Central memory CD4-positive, alpha-beta T cell (primary cell): Measurements from ENCODE around the gene TBC1D5.

Experiments
- DNase-seq: peaks from one replicate; pipeline ENCODE4 v3.0.0; 2022

Gene TBC1D5

GRCh38 chr3:17469954-17470353 is 272.5 kb downstream of the TBC1D5 start:
- DNase-seq: no peak

DNA sequence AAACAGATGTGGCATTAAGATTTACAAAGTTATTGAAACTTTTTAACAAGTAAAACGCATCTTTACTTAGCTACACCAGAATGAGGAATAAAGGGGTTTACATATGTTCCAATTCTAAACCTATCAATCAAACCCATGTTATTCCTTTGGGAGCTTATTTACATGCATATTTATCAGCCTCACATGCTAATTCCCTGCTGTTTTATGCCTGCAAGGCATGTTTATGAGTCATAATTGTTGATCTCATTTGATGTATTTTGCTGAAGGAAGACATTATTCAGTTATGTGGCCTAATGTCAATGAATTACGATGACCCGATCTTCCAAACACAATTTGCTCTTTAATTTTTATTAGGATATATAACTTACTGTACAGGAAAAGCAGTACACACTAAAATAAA is 272.9 kb downstream of the TBC1D5 start:
- no peak for DNase-seq

DNA sequence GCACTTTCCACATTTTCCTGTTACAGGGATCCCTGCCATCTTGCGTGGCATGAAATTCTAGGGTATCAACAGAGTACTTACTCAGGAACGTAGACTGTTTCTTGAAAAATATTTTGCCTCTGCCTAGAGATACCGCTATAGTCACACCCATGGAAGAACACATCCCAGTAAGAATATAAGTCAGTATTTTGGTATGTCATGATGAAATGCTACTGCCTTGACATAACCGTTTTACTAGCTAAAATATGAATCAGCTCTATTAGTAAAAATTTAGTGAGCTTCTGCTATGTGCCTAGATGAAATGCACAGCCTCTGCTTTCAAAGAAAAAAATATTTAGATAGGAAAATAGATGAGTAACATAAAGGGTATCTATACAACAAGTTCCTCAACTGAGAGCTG is 276.4 kb downstream of the TBC1D5 start:
- no peak for DNase-seq

- DNase-seq: no peak
Measured at GRCh38 chr3:17459470-17459993, 282.9 kb downstream of the TBC1D5 start.

DNA sequence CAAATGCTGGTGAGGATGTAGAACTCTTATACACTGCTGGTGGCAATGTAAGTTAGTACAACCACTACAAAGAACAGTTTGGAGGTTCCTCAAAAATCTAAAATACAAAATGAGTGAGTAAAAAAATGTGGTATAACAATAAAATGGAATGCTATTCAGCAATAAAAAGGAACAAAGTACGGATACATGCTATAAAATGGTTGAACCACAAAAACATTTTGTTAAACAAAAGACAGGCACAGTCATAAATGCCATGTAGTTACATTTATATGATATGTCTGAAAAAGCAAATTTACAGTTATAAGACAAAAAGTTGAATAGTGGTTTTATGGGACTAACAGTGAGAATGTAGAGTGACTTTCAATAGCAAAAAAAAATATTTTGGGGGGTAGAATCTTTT is 285.8 kb downstream of the TBC1D5 start:
- no peak for DNase-seq

- DNase-seq: no peak
Measured at GRCh38 chr3:17456046-17456445, 286.4 kb downstream of the TBC1D5 start.

- DNase-seq: no peak
Measured at GRCh38 chr3:17444865-17445264, 297.6 kb downstream of the TBC1D5 start.

- DNase-seq: no peak
Measured at GRCh38 chr3:17443142-17443541, 299.3 kb downstream of the TBC1D5 start.

- no peak for DNase-seq
Measured at GRCh38 chr3:17442332-17443049, 299.9 kb downstream of the TBC1D5 start.

- no peak for DNase-seq
Measured at GRCh38 chr3:17433876-17434275, 308.6 kb downstream of the TBC1D5 start.

GRCh38 chr3:17432236-17432635 is 310.2 kb downstream of the TBC1D5 start:
- no peak for DNase-seq

GRCh38 chr3:17431484-17432045 is 310.9 kb downstream of the TBC1D5 start:
- no peak for DNase-seq

DNA sequence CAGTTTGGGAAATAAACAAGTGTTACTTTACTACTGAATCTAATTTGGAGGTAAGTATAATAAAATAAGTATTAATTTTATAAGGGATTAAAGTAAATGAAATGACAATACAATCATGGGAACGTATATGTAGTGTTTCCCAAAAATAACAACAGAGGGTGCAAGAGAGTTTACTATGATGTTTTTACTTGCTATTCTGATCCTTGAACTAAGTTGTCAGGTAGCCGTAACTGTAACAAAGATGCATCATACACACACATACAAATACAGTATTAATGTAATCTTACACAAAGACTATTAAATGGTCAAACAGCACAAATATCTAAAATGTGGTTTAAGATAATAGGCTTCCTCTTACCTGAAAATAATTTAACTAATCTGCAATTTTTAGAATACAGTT is 311.4 kb downstream of the TBC1D5 start:
- no peak for DNase-seq

DNA sequence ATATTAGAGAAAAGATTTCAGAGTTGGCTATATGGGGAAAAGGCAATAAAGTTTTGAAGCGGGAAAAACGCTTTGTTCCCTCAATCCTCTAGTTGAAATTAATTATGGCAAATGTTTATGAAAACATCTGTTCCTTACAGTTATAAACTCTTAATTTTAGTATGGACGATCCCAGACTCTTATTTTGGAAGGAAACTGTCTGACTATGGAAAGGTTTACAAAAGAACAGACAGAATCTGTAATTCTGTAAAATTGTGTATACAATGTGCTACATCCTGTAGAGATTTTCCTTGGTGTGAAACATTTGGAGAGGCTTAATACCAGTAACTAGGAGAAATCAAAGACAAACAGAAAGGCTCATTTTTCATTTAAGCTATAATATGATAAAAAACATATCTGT is 311.8 kb downstream of the TBC1D5 start:
- no peak for DNase-seq

DNA sequence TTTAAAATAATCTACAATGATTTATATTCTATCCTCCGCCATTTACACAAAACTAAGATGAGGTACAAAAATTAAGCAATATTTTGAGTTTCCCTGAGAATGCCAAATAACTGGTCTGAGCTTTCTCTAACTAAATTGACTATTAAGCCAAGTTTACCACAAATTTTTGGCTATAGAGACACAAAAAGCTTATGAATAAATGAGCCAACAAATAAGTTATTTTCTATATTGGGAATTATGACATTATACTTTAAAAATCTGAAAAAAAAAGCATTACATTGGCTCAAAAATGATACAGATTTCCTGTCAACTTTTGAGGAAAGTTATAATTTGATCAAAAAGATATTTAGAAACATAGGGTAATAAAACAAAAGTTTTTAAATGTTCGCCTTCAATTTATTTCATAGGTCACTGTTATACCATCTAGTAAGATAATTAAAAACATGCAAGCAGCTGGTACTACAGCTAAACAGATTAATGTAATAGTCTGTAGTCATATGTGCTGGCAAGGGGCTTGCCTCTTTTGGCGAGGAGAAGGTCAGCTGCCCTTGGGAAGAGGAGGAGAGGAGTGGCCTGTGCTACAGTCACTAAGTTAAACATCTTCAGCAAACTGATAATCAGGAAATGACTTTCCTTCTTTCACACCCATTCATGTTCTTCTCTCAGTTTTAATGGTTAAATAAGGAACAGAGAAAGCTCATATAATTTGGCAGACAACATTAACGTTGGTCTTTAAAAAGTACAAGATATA is 318.5 kb downstream of the TBC1D5 start:
- DNase-seq: no peak

DNA sequence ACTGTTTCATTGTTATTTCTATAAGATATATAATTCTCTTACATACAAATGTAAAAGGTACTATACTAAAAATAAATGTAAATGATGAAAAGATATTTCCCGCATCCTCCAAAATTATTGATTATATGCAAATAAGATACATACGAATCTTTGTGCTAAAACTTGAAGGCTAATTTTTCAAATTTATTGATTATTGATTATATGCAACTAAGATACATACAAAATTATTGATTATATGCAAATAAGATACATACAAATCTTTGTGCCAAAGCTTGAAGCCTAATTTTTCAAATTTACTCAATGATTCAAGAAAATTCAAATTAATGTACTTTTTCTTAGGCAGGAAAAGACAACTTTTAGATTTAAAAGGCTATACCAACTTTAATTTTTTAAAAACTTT is 319.8 kb downstream of the TBC1D5 start:
- no peak for DNase-seq

GRCh38 chr3:17420668-17421067 is 321.8 kb downstream of the TBC1D5 start:
- DNase-seq: no peak

- peak; percentile 42 for DNase-seq
Measured at GRCh38 chr3:17412950-17413530, 329.4 kb downstream of the TBC1D5 start.

DNA sequence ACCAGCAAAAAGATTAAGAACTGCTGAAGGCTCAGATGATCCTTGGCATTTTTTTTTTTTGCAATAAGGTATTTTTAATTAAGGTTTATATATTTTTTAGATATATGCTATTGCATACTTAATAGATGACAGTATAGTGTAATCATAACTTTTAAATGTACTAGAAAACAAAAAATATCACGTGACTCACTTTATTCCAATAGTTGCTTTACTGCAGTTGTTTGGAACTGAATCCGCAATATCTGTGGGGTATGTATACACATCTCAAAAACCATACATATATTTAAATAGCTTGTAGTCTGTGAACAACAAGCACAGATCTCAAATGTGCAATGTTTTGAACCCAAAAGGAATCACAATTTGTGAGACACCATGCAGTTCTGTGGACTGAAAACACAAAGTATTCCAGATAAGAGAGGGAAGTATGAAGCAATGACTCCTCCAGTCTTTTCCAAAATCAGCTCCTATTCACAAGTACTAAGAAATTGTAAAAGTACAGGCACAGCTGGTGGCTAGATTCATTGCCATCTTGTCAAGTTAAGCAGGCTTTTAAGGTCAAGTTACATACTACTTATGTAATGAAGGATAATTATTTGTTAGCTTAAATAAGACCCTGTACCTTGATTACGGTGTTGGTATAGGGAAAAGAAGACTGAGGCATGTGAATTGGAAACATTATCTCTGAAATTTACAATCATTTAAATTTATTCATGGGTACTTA is 331.1 kb downstream of the TBC1D5 start:
- no peak for DNase-seq

DNA sequence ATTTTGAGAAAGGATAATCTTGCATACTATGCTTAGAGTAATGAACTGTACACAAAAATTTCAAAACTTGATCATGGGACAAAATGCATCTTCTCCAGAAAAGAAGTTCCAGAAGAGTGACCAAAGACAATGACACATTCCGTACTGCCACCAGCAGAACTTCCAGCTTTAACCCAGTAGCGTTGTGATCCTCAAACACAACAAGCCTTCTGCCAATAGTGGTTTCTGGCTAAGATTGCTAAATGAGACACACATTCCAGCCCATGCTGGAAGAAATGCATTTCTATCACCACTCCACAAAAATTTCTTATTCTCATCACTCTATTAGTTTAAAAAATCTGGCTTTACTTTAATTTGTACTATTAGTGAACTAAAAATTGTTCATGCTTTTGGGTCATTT is 334.9 kb downstream of the TBC1D5 start:
- no peak for DNase-seq

DNA sequence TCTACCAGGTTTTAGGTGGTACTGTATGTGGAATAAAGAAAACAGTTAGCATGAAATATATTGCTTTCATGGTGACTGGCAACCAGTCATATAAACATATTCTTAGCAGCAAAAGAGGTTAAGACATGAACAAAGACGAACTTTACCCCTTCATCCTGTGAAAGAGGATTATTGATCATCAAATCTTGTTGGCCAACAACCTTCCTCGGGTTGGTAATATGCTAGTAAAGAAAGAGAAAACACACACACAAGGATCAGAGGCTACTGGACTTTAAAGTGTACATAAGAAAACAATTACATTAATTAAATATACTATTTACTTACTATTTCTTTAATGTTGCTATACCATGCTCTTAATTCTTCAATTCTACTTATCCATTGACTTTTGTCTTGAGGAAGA is 337.9 kb downstream of the TBC1D5 start:
- no peak for DNase-seq

DNA sequence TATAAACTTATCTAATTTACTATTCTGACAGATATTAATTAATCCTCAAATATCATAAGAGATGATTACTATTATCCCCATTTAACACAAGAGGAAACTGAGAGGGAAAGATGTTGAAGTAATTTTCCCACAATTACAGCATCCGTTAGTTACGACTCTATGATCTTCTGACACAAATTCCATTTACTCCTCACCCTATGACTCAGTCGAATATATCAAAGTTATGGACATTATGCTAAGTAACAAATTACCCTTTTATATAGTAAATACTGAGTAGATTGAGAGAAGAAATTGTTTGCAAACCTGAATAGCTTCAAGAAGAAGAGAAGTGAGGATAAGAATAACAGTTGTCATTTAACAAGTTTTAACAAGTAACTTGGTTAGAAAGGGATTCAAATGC is 340.0 kb downstream of the TBC1D5 start:
- no peak for DNase-seq

DNA sequence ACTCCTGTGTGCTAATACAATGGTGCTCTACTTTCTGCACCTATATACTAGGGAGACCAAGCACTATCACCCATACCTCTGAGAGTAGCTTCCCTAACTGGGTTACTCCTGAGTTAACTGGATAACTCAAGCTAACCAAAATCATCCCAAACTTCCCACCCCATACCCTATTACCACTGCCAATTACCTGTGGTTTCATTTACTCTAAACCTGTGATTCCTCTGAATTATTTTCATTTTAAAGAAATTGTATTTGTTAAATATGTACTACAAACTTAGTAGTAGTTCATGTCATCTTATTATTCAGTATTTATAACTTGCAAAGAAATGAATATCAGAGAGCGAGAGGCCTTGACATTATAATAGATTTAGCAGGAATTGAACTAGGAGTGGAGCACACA is 340.5 kb downstream of the TBC1D5 start:
- DNase-seq: no peak
